Sciatic nerve (tissue), 1 donor: ENCODE results near the gene ZMIZ2. TPM values are rescaled to one million over a fixed set of nuclear protein-coding genes. Genes with fewer than 3 reads are reported as not detected.

Source experiments
- total RNA-seq: library from RNA; stranded (reverse); fragmentation: NEBNext Ultra II Directional; extraction: Animal tissue kit (Norgen Biotek cat#: 25700); gene quantifications from one replicate; pipeline ENCODE4 v1.2.1, GENCODE V29; 2021
- donor health status: DM: no; HTN: no; CAD: no.

The ZMIZ2 gene
- total RNA-seq, 1 donor from 2014 or later: 92.7 TPM

Other genes starting within 250 kb of the ZMIZ2 start
- gene NPC1L1, start 207.5 kb upstream of the ZMIZ2 start, total RNA-seq: 0.45 TPM
- gene DDX56, start 174.9 kb upstream of the ZMIZ2 start, total RNA-seq: 58.4 TPM
- 67.9 TPM for gene TMED4, start 166.6 kb upstream of the ZMIZ2 start, total RNA-seq
- 91.3 TPM for gene OGDH, start 142.2 kb upstream of the ZMIZ2 start, total RNA-seq
- gene PPIA, start 47.8 kb downstream of the ZMIZ2 start, total RNA-seq: 637 TPM
- gene H2AZ2, start 99.2 kb downstream of the ZMIZ2 start, total RNA-seq: 159 TPM
- 27.6 TPM for gene PURB, start 136.7 kb downstream of the ZMIZ2 start, total RNA-seq
- 8.8 TPM for gene MYO1G, start 230.2 kb downstream of the ZMIZ2 start, total RNA-seq